Measurements from ENCODE around the gene HLA-F. TPM values are rescaled to one million over a fixed set of nuclear protein-coding genes. Genes with fewer than 3 reads are reported as not detected.

HLA-F gene
- total RNA-seq, 2 donors from 2014 or later, result 0.48 to 3.9 TPM

GRCh38 chr6:29755295-29755871 is 32.1 kb downstream of the HLA-F start:
- no peaks in the 10 kb centered on the region for H3K36me3 ChIP-seq (ENCODE audit: control insufficient read depth, insufficient read depth, low read length)
- Mint-ChIP-seq H3K4me3 (no peak overlapping the region), H3K27me3 (ENCODE audit: insufficient read depth) (peaks cover 44% of the 10 kb centered on the region), H3K36me3 (ENCODE audit: low read depth) (no peaks in the 10 kb centered on the region), H3K27ac (no peak overlapping the region), H3K9me3 (no peaks in the 10 kb centered on the region), H3K4me1 (peaks cover 38% of the 10 kb centered on the region)
- 92 to 94% methylated on average over 19 to 23 of the region's 23 CpGs for WGBS, 2 experiments (ENCODE audit: insufficient coverage in 1 of 2, insufficient read length in 1 of 2)
- H3K27ac ChIP-seq (ENCODE audit: low read depth, low read length), result no peak overlapping the region
- DNase-seq, result no peak
- no peak overlapping the region for H3K4me3 ChIP-seq (ENCODE audit: low read length)
- H3K9me3 ChIP-seq (ENCODE audit: control insufficient read depth, low read length), result no peaks in the 10 kb centered on the region
- no peak for TF ChIP-seq CTCF (conservative IDR thresholded peaks at IDR 0.05)
- no peak overlapping the region for H3K9ac ChIP-seq (ENCODE audit: extremely low read depth, low read length, poor library complexity, severe bottlenecking)
- peaks cover 2% of the 10 kb centered on the region for H3K4me1 ChIP-seq (ENCODE audit: control insufficient read depth, insufficient read depth, low read length)
- H3K27me3 ChIP-seq (ENCODE audit: control insufficient read depth, insufficient read depth, low read length, poor library complexity, severe bottlenecking), result peaks cover 33% of the 10 kb centered on the region

- TF ChIP-seq CTCF (conservative IDR thresholded peaks at IDR 0.05), result no peak
Measured at GRCh38 chr6:29757282-29757681, 34.0 kb downstream of the HLA-F start.

GRCh38 chr6:29757701-29758293 is 34.6 kb downstream of the HLA-F start:
- TF ChIP-seq CTCF (conservative IDR thresholded peaks at IDR 0.05), result no peak
- Histone ChIP-seq H3K9ac (ENCODE audit: extremely low read depth, low read length, poor library complexity, severe bottlenecking) (no peak overlapping the region), H3K4me1 (ENCODE audit: control insufficient read depth, insufficient read depth, low read length) (peaks cover 2% of the 10 kb centered on the region), H3K27me3 (ENCODE audit: control insufficient read depth, insufficient read depth, low read length, poor library complexity, severe bottlenecking) (peaks cover 9% of the 10 kb centered on the region), H3K9me3 (ENCODE audit: control insufficient read depth, low read length) (no peaks in the 10 kb centered on the region), H3K4me3 (ENCODE audit: low read length) (no peak overlapping the region), H3K36me3 (ENCODE audit: control insufficient read depth, insufficient read depth, low read length) (no peaks in the 10 kb centered on the region), H3K27ac (ENCODE audit: low read depth, low read length) (no peak overlapping the region)
- Mint-ChIP-seq H3K27ac (peak overlapping the region; percentile 17), H3K9me3 (no peaks in the 10 kb centered on the region), H3K4me1 (peaks cover 37% of the 10 kb centered on the region), H3K4me3 (no peak overlapping the region), H3K36me3 (ENCODE audit: low read depth) (no peaks in the 10 kb centered on the region), H3K27me3 (ENCODE audit: insufficient read depth) (peaks cover 22% of the 10 kb centered on the region)
- DNase-seq, result peak; percentile 79
- WGBS, 2 experiments (ENCODE audit: insufficient coverage in 1 of 2, insufficient read length in 1 of 2), result 31% methylated on average over 2 of the region's 2 CpGs; no CpG with 5 or more reads in 1 of the 2 experiments

More at GRCh38 chr6:29757282-29757681, 34.0 kb downstream of the HLA-F start:
- Mint-ChIP-seq H3K36me3 (ENCODE audit: low read depth) (no peaks in the 10 kb centered on the region), H3K4me1 (peaks cover 38% of the 10 kb centered on the region), H3K4me3 (no peak overlapping the region), H3K27me3 (ENCODE audit: insufficient read depth) (peaks cover 25% of the 10 kb centered on the region), H3K9me3 (no peaks in the 10 kb centered on the region), H3K27ac (peak overlapping the region; percentile 17)
- H3K27me3 ChIP-seq (ENCODE audit: control insufficient read depth, insufficient read depth, low read length, poor library complexity, severe bottlenecking), result peaks cover 14% of the 10 kb centered on the region
- no peak overlapping the region for H3K4me3 ChIP-seq (ENCODE audit: low read length)
- DNase-seq, result no peak
- no peak overlapping the region for H3K9ac ChIP-seq (ENCODE audit: extremely low read depth, low read length, poor library complexity, severe bottlenecking)
- no peaks in the 10 kb centered on the region for H3K36me3 ChIP-seq (ENCODE audit: control insufficient read depth, insufficient read depth, low read length)
- H3K27ac ChIP-seq (ENCODE audit: low read depth, low read length), result no peak overlapping the region
- no peaks in the 10 kb centered on the region for H3K9me3 ChIP-seq (ENCODE audit: control insufficient read depth, low read length)
- H3K4me1 ChIP-seq (ENCODE audit: control insufficient read depth, insufficient read depth, low read length), result peaks cover 2% of the 10 kb centered on the region
- 79 to 92% methylated on average over 2 of the region's 2 CpGs for WGBS, 2 experiments (ENCODE audit: insufficient coverage in 1 of 2, insufficient read length in 1 of 2)
